ENCODE results near the gene ASNSD1. TPM values are rescaled to one million over a fixed set of nuclear protein-coding genes. Genes with fewer than 3 reads are reported as not detected.

Gene ASNSD1
- total RNA-seq, 2 donors from 2014 or later: 48.2 to 59.3 TPM

- Histone ChIP-seq H3K36me3 (peaks cover 3% of the 10 kb centered on the region), H3K9me3 (no peaks in the 10 kb centered on the region), H3K27me3 (replicated peaks; ENCODE audit: insufficient read depth) (no peaks in the 10 kb centered on the region), H3K27ac (no peak overlapping the region), H3K4me3 (no peak overlapping the region), H3K4me1 (ENCODE audit: control insufficient read depth in 1 of 2, low read depth in 2 of 2) (peaks cover 3% of the 10 kb centered on the region in 2 donors)
- ATAC-seq (ENCODE audit: insufficient number of reproducible peaks, low FRiP score, low read depth) (no peak), DNase-seq (ENCODE audit: low spot score) (no peak)
- no peak for TF ChIP-seq CTCF (IDR thresholded peaks at IDR 0.05)
Observed at GRCh38 chr2:189669913-189670312, 8.7 kb downstream of the ASNSD1 start.

- peak overlapping the region; percentile 82 for H3K4me3 ChIP-seq
- TF ChIP-seq CTCF (IDR thresholded peaks at IDR 0.05): no peak
Observed at GRCh38 chr2:189673661-189674373, 12.6 kb downstream of the ASNSD1 start.

GRCh38 chr2:189674374-189675112, 13.3 kb downstream of the ASNSD1 start, which contains the start of gene ANKAR:
TSS of gene ANKAR (plus strand) at chr2:189674670. CDS start at chr2:189676491, 1,821 bp downstream.
- peak; percentile 84 for TF ChIP-seq CTCF (IDR thresholded peaks at IDR 0.05)
- H3K4me3 ChIP-seq: peak within 1 kb of the TSS; percentile 82
- no peaks in the 10 kb centered on the region for H3K27me3 ChIP-seq (replicated peaks; ENCODE audit: insufficient read depth)
- no peaks in the 10 kb centered on the region for H3K9me3 ChIP-seq
- peak; percentile 37 for DNase-seq (ENCODE audit: low spot score)
- no peaks in the 10 kb centered on the region for H3K36me3 ChIP-seq
- H3K4me1 ChIP-seq (ENCODE audit: control insufficient read depth in 1 of 2, low read depth in 2 of 2): peaks cover 3 to 11% of the 10 kb centered on the region in 2 donors
- peak within 1 kb of the TSS; percentile 97 to 98 for H3K27ac ChIP-seq
- peak; percentile 97 for ATAC-seq (ENCODE audit: insufficient number of reproducible peaks, low FRiP score, low read depth)

More at GRCh38 chr2:189673661-189674373, 12.6 kb downstream of the ASNSD1 start:
- Histone ChIP-seq H3K27ac (peak overlapping the region; percentile 97 to 98), H3K27me3 (replicated peaks; ENCODE audit: insufficient read depth) (no peaks in the 10 kb centered on the region), H3K36me3 (no peaks in the 10 kb centered on the region), H3K9me3 (no peaks in the 10 kb centered on the region), H3K4me1 (ENCODE audit: control insufficient read depth in 1 of 2, low read depth in 2 of 2) (peaks cover 3 to 11% of the 10 kb centered on the region in 2 donors)
- no peak for DNase-seq (ENCODE audit: low spot score)
- ATAC-seq (ENCODE audit: insufficient number of reproducible peaks, low FRiP score, low read depth): no peak

GRCh38 chr2:189676471-189676870, 15.2 kb downstream of the ASNSD1 start:
- Histone ChIP-seq H3K27me3 (replicated peaks; ENCODE audit: insufficient read depth) (no peaks in the 10 kb centered on the region), H3K36me3 (no peaks in the 10 kb centered on the region), H3K9me3 (no peaks in the 10 kb centered on the region), H3K4me1 (ENCODE audit: control insufficient read depth in 1 of 2, low read depth in 2 of 2) (peaks cover 3 to 11% of the 10 kb centered on the region in 2 donors), H3K4me3 (no peak overlapping the region), H3K27ac (no peak overlapping the region)
- DNase-seq (ENCODE audit: low spot score) (no peak), ATAC-seq (ENCODE audit: insufficient number of reproducible peaks, low FRiP score, low read depth) (no peak)
- no peak for TF ChIP-seq CTCF (IDR thresholded peaks at IDR 0.05)

GRCh38 chr2:189679226-189679625, 18.0 kb downstream of the ASNSD1 start:
- Histone ChIP-seq H3K4me1 (ENCODE audit: control insufficient read depth in 1 of 2, low read depth in 2 of 2) (peaks cover 0 to 11% of the 10 kb centered on the region in 2 donors), H3K27me3 (replicated peaks; ENCODE audit: insufficient read depth) (no peaks in the 10 kb centered on the region), H3K4me3 (no peak overlapping the region), H3K9me3 (no peaks in the 10 kb centered on the region), H3K36me3 (no peaks in the 10 kb centered on the region), H3K27ac (no peak overlapping the region)
- DNase-seq (ENCODE audit: low spot score) (no peak), ATAC-seq (ENCODE audit: insufficient number of reproducible peaks, low FRiP score, low read depth) (no peak)
- TF ChIP-seq CTCF (IDR thresholded peaks at IDR 0.05): no peak

Data from thoracic aorta (tissue), 2 donors.